Type B pancreatic cell (in vitro differentiated cells): ENCODE measurements around the gene FAM180A. TPM values are rescaled to one million over a fixed set of nuclear protein-coding genes. Genes with fewer than 3 reads are reported as not detected.

Experiments used
- DNase-seq: peaks from one replicate; pipeline ENCODE4 v3.0.0; 2021; ENCODE audit warnings: mixed read lengths; ENCODE audit not compliant: unreplicated experiment; ENCODE audit errors: extremely low spot score
- H3K27ac Mint-ChIP-seq: 2 replicates; pipeline ENCODE4 v1.8.0; 2021; ENCODE audit warnings: mild to moderate bottlenecking, mixed read lengths
- H3K27me3 Mint-ChIP-seq: 2 replicates; pipeline ENCODE4 v1.8.0; 2021; ENCODE audit warnings: mixed read lengths
- H3K36me3 Mint-ChIP-seq: 2 replicates; pipeline ENCODE4 v1.8.0; 2021; ENCODE audit warnings: mixed read lengths
- H3K4me1 Mint-ChIP-seq: one replicate; pipeline ENCODE4 v1.8.0; 2021; ENCODE audit warnings: mixed read lengths; ENCODE audit not compliant: unreplicated experiment
- H3K4me3 Mint-ChIP-seq: 2 replicates; pipeline ENCODE4 v1.8.0; 2021; ENCODE audit warnings: mild to moderate bottlenecking, mixed read lengths
- H3K9me3 Mint-ChIP-seq: 2 replicates; pipeline ENCODE4 v1.8.0; 2021; ENCODE audit warnings: mixed read lengths
- CTCF ChIP-seq: fragments of 200-600 bp; sonication (generic); conservative IDR thresholded peaks from 2 replicates; pipeline ENCODE4 v1.5.0; 2021; ENCODE audit warnings: antibody characterized with exemption, mild to moderate bottlenecking
- total RNA-seq: library from RNA; stranded (reverse); gene quantifications from 2 replicates; pipeline ENCODE4 v1.2.1, GENCODE V29; 2021; ENCODE audit warnings: low replicate concordance

FAM180A gene
- total RNA-seq, 1 donor from 2014 or later = not detected

- no peaks in the 10 kb centered on the region for H3K36me3 Mint-ChIP-seq
- peaks cover 4% of the 10 kb centered on the region for H3K9me3 Mint-ChIP-seq
- peaks cover 8% of the 10 kb centered on the region for H3K4me1 Mint-ChIP-seq
- DNase-seq = no peak
- H3K4me3 Mint-ChIP-seq = no peak overlapping the region
- H3K27me3 Mint-ChIP-seq = no peaks in the 10 kb centered on the region
- TF ChIP-seq CTCF = no peak
- H3K27ac Mint-ChIP-seq = no peak overlapping the region
Observed at GRCh38 chr7:135713836-135714470, 34.7 kb downstream of the FAM180A start.

- Mint-ChIP-seq H3K4me3 (peak overlapping the region; percentile 20), H3K36me3 (no peaks in the 10 kb centered on the region)
Observed at GRCh38 chr7:135712796-135713195, 35.8 kb downstream of the FAM180A start.

GRCh38 chr7:135712182-135712782 is 36.3 kb downstream of the FAM180A start:
- H3K27ac Mint-ChIP-seq = no peak overlapping the region
- TF ChIP-seq CTCF = no peak
- H3K4me1 Mint-ChIP-seq = peaks cover 5% of the 10 kb centered on the region
- H3K27me3 Mint-ChIP-seq = no peaks in the 10 kb centered on the region
- no peaks in the 10 kb centered on the region for H3K36me3 Mint-ChIP-seq
- no peak overlapping the region for H3K4me3 Mint-ChIP-seq
- no peak for DNase-seq
- H3K9me3 Mint-ChIP-seq = peaks cover 4% of the 10 kb centered on the region

More at GRCh38 chr7:135712796-135713195, 35.8 kb downstream of the FAM180A start:
- Mint-ChIP-seq H3K4me1 (peaks cover 5% of the 10 kb centered on the region), H3K9me3 (peaks cover 4% of the 10 kb centered on the region), H3K27me3 (no peaks in the 10 kb centered on the region), H3K27ac (no peak overlapping the region)
- TF ChIP-seq CTCF = no peak
- DNase-seq = no peak

- Mint-ChIP-seq H3K36me3 (no peaks in the 10 kb centered on the region), H3K4me3 (no peak overlapping the region)
Observed at GRCh38 chr7:135711139-135711469, 37.5 kb downstream of the FAM180A start.

GRCh38 chr7:135710417-135711138 is 38.0 kb downstream of the FAM180A start:
- TF ChIP-seq CTCF = peak; percentile 82
- Mint-ChIP-seq H3K9me3 (peaks cover 4% of the 10 kb centered on the region), H3K4me3 (no peak overlapping the region), H3K27ac (no peak overlapping the region), H3K4me1 (peaks cover 5% of the 10 kb centered on the region), H3K27me3 (no peaks in the 10 kb centered on the region), H3K36me3 (no peaks in the 10 kb centered on the region)
- DNase-seq = no peak

More at GRCh38 chr7:135711139-135711469, 37.5 kb downstream of the FAM180A start:
- Mint-ChIP-seq H3K27ac (no peak overlapping the region), H3K4me1 (peaks cover 5% of the 10 kb centered on the region), H3K9me3 (peaks cover 4% of the 10 kb centered on the region), H3K27me3 (no peaks in the 10 kb centered on the region)
- no peak for DNase-seq
- TF ChIP-seq CTCF = peak; percentile 49
